ENCODE data around the gene DNAI2.

Gene DNAI2

GRCh38 chr17:74328487-74328886 is 54.5 kb downstream of the DNAI2 start:
- in situ Hi-C loops (cut with MboI; ENCODE audit: low pct_unique_long_range_greater_than_20kb, low sequenced_read_pairs) = no loop called here
- DNase-seq = no peak

DNA sequence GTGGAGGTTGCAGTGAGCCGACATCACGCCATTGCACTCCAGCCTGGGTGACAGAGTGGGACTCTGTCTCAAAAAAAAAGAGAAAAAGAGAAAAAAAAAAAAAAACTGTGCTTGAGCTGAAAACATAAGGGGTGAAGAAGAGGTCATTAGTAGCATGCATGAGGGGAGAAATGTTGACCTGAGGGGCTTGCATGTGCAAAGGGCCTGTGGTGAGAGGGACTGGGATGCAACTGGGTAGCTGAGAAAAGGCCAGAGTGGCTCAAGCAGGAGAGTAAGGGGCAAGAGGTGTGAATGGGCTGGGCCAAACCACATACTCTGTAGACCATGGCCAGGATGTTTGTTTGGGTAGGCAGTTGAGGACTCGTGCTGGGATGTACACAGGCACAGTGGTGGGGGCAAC is 55.3 kb downstream of the DNAI2 start:
- no peak for DNase-seq
- in situ Hi-C loops (cut with MboI; ENCODE audit: low pct_unique_long_range_greater_than_20kb, low sequenced_read_pairs) = no loop called here

- in situ Hi-C loops (cut with MboI; ENCODE audit: low pct_unique_long_range_greater_than_20kb, low sequenced_read_pairs) = no loop called here
- DNase-seq = no peak
Observed at GRCh38 chr17:74330446-74330845, 56.4 kb downstream of the DNAI2 start.

DNA sequence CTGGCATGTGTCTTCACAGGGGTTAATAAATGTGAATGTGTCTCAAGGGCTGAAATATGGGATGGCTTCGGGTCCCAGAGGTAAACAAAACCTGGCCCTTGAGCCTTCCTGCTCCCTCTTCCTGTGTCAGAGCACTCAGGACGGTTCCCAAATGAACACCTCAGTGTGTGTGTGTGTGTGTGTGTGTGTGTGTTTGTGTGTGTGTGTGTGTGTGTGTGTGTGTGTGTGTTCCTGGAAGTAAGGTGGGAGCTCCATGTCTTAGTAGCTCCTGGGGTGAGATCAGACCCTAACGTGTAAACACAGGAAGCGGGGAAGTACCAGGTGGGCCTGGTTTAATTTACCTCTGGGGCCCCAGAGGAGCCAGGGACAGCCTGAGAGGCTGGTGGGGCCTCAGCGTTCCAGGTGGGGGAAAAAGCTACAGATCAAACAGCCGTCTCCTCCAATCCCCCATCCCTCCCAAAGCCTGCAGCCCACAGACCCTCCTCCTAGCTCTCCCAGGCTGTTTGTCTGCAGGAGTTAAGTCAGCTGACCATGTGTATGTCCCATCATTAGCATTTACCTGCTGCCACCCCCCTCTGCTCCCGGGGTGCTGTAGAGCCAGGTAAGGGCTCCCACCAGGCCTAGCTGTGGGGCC is 58.1 kb downstream of the DNAI2 start:
- in situ Hi-C loops (cut with MboI; ENCODE audit: low pct_unique_long_range_greater_than_20kb, low sequenced_read_pairs) = no loop called here

GRCh38 chr17:74332763-74333283 is 58.8 kb downstream of the DNAI2 start:
- DNase-seq = peak; percentile 51
- in situ Hi-C loops (cut with MboI; ENCODE audit: low pct_unique_long_range_greater_than_20kb, low sequenced_read_pairs) = no loop called here

More for the DNA sequence above, 58.1 kb downstream of the DNAI2 start:
- no peak for DNase-seq

- no peak for DNase-seq
- in situ Hi-C loops (cut with MboI; ENCODE audit: low pct_unique_long_range_greater_than_20kb, low sequenced_read_pairs) = no loop called here
Observed at GRCh38 chr17:74334393-74335039, 60.5 kb downstream of the DNAI2 start.

DNA sequence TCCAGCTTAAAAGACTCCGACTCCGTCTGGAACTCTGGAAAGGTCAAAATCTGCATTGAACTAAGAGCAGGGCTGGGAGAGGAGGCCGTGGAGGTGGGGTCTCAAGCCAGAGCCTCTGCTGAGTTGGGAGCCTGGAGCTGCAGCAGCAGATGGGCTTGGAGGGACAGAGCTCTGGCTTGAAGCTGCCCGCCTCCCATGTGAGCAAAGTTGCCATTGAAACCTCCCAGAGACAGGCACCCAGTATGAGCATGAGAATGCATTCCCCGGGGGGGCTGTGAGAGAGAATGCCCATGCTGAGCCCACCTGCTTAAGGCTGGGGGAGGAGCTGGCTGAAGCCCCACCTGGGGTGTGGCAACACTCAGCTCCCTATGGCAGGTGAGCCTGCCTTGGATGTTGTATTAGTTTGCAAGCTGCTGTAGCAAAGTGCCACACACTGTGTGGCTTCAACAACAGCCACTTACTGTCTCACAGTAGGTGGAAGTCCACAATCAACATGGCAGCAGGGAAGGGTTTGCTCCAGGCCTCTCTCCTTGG is 61.6 kb downstream of the DNAI2 start:
- in situ Hi-C loops (cut with MboI; ENCODE audit: low pct_unique_long_range_greater_than_20kb, low sequenced_read_pairs) = no loop called here
- DNase-seq = no peak

- in situ Hi-C loops (cut with MboI; ENCODE audit: low pct_unique_long_range_greater_than_20kb, low sequenced_read_pairs) = no loop called here
- DNase-seq = no peak
Observed at GRCh38 chr17:74336307-74336706, 62.3 kb downstream of the DNAI2 start.

- in situ Hi-C loops (cut with MboI; ENCODE audit: low pct_unique_long_range_greater_than_20kb, low sequenced_read_pairs) = no loop called here
- DNase-seq = no peak
Observed at GRCh38 chr17:74337834-74338500, 63.9 kb downstream of the DNAI2 start.

- no peak for DNase-seq
- in situ Hi-C loops (cut with MboI; ENCODE audit: low pct_unique_long_range_greater_than_20kb, low sequenced_read_pairs) = no loop called here
Observed at GRCh38 chr17:74339537-74340195, 65.6 kb downstream of the DNAI2 start.

DNA sequence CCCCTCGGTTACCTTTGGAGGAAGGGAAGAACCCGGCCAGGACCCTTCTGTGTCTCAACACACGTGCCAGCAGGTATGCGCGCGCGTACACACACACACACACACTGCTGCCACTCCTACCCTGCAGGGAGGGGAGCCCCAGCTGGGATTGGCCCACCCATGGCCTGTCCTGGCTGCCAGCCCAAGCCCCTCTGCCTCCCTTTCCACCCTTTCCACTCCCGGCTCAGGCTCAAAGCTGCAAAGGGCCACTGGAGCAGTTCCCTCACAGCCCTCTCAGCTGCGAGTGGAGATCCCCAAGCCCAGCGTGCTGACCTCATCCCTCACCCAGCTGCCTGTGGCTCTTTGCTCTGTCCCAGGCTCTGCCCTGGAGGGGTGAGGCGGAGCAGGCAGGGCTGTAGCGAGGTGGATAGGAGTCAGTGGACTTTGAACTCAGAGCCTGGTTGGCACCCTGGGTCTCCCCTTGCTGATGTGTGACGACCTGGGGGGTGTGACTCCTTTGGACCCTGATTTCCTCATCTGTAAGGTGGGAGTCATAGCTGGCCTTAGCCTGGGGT is 66.5 kb downstream of the DNAI2 start:
- in situ Hi-C loops (cut with MboI; ENCODE audit: low pct_unique_long_range_greater_than_20kb, low sequenced_read_pairs) = no loop called here
- DNase-seq = no peak

DNA sequence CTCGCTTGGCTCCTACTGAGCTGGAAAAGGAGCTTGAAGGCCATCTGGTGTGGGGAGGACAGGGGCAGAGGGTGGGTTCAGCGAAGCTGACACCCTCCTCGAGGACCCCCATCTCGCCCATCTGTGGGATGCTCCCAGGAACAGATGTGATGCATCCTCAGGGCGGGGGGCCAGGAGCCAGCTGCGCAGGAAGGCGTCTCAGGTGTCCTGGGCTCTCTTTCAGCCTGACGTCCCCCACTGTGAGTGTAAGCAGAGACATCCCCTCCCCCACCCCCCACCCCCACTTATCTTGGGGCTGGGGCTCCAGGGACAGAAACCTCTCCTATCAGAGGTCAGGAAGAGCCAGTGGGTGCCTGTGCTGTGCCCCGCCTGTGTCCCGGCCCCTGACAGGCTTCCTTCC is 68.2 kb downstream of the DNAI2 start:
- in situ Hi-C loops (cut with MboI; ENCODE audit: low pct_unique_long_range_greater_than_20kb, low sequenced_read_pairs) = no loop called here
- no peak for DNase-seq

- no peak for DNase-seq
- in situ Hi-C loops (cut with MboI; ENCODE audit: low pct_unique_long_range_greater_than_20kb, low sequenced_read_pairs) = no loop called here
Observed at GRCh38 chr17:74343121-74343520, 69.1 kb downstream of the DNAI2 start.

DNA sequence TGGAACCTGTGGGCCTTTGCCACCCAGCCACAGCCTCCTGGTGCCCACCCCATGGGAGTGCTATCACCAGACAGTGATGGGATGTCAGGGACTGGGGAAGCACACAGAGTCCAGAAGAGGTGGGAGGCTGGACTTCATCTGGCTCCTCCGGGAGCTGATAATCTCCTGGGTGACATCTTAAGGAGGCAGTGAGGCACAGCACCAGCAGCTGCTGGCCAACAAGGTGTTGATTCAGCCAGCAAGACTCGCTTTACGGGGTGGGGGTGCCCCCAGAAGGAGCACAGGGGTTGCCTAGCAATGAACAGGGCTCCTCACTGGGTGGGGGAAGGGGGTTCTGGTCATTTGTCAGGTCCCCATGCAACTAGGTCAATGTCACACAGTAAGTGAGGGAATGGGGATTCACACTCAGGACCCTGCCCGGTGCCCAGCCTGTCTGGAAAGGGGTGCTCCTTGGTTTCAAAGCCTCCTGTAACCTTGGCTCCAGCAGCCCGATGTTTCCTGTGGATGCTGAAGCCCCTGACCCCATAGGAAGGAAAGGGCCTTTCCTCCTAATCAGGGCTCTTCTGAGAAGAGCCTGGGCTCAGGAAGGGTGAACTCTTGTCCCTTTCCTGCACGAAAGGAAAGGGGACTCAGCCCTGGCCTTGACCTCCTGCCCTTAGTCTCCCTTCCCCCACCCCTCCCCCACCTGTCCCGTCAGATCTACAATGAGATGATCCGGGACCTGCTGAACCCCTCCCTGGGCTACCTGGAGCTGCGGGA is 69.7 kb downstream of the DNAI2 start:
- in situ Hi-C loops (cut with MboI; ENCODE audit: low pct_unique_long_range_greater_than_20kb, low sequenced_read_pairs) = no loop called here
- no peak for DNase-seq

DNA sequence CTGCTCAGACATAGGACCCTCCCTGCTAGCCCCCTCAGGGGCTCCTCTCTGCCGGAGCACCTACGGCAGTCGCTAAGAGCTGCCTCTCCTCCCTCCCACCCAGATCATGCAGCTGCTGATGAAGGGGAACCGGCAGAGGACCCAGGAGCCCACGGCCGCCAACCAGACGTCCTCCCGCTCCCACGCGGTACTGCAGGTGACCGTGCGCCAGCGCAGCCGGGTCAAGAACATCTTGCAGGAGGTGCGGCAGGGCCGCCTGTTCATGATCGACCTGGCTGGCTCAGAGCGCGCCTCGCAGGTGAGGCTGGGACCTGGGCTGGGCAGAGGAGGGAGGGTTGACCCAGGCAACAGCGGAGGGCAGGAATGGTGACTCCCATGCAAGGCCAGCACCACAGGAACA is 70.6 kb downstream of the DNAI2 start:
- in situ Hi-C loops (cut with MboI; ENCODE audit: low pct_unique_long_range_greater_than_20kb, low sequenced_read_pairs) = no loop called here
- no peak for DNase-seq

DNA sequence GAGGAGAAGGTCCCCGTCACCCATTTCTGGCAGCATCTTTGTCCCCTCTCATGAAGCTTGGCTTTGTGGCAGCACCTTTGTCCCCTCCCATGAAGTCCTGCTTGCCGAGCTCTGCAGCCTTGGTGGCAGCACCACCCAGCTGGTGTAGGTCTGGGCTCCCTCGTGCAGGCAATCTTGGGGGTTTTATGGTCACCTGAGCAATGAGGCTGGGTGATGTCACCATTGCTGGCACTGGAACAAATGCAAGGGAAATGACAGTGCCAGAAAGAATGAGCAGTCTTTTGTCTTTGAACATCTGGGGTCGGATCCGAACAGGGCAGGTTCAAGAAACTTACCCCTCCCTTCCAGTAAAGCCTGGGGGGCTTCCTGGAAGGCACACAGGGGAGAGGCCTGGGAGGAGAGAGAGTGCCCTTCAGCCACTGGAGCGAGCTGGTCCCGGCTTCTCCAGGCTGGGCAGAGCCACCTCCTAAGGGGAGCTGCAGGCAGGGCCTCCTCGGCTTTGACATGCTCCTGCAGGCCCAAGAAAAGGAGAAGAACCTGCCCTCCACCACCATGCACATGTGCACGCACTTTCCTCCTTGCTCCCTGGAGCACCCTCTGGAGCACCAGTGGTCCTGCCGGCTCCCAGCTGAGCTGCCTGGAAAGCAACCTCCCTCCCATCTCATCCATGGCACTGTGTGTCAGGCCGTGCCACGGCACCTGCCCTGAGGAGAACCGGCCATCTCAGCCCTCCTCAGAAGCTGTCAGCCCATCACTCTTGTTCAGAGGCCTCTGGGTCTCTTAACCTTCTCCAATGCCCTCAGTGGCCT is 71.6 kb downstream of the DNAI2 start:
- in situ Hi-C loops (cut with MboI; ENCODE audit: low pct_unique_long_range_greater_than_20kb, low sequenced_read_pairs) = no loop called here
- no peak for DNase-seq

DNA sequence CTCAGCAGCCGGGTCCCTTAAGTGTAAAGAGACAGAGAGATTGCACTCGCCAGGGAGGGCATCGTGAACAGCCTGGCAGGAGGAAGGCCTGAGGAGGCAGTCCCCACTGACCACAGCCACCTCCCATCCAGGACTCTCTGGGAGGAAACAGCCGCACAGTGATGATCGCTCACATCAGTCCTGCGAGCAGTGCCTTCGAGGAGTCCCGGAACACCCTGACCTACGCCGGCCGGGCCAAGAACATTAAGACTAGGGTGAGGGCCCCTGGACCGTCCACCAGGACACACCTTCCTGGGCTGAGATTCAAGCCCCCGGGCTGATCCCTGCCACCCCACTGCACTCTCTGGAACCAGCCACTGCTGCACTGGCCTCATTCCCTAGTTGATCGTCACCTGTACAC is 73.6 kb downstream of the DNAI2 start:
- no peak for DNase-seq
- in situ Hi-C loops (cut with MboI; ENCODE audit: low pct_unique_long_range_greater_than_20kb, low sequenced_read_pairs) = no loop called here

DNA sequence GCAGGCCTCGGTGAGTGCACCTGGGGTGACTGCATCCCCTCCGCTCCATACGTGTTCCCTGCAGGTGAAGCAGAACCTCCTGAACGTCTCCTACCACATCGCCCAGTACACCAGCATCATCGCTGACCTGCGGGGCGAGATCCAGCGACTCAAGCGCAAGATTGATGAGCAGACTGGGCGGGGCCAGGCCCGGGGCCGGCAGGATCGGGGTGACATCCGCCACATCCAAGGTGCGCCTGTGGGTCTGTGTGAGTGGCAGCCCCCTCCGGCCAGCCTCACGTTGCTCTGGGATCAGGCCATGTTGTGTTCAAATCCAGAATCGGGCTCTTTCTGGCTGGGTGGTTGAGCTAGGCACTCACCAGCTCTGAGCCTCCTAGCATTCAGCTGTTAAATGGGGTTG is 75.1 kb downstream of the DNAI2 start:
- in situ Hi-C loops (cut with MboI; ENCODE audit: low pct_unique_long_range_greater_than_20kb, low sequenced_read_pairs) = no loop called here

More for the DNA sequence above, 75.1 kb downstream of the DNAI2 start:
- no peak for DNase-seq

All from KBM-7 (cell line).